Central memory CD4-positive, alpha-beta T cell (primary cell): ENCODE measurements around the gene GPATCH8.

ENCODE experiments used
- DNase-seq: peaks from one replicate; pipeline ENCODE4 v3.0.0; 2022

Gene GPATCH8

GRCh38 chr17:44352828-44353671 lies 150.2 kb downstream of the GPATCH8 start:
- no peak for DNase-seq

GRCh38 chr17:44351961-44352827 lies 151.0 kb downstream of the GPATCH8 start:
- no peak for DNase-seq

GRCh38 chr17:44351464-44351863 lies 151.7 kb downstream of the GPATCH8 start:
- DNase-seq: no peak

GRCh38 chr17:44350733-44351226 lies 152.4 kb downstream of the GPATCH8 start:
- peak; percentile 59 for DNase-seq

GRCh38 chr17:44349553-44350070 lies 153.6 kb downstream of the GPATCH8 start:
- no peak for DNase-seq

- DNase-seq: no peak
Measured at GRCh38 chr17:44348988-44349364, 154.2 kb downstream of the GPATCH8 start.

- no peak for DNase-seq
Measured at GRCh38 chr17:44348234-44348987, 154.8 kb downstream of the GPATCH8 start.
